K562 (cell line): ENCODE data around the gene RNFT2. TPM values are rescaled to one million over a fixed set of nuclear protein-coding genes. Genes with fewer than 3 reads are reported as not detected.

Source experiments
- ATAC-seq: fragments of 200-7000 bp; cut with Tn5 transposase; 3 replicates; pipeline ENCODE4 v1.9.1; 2020; ENCODE audit warnings: moderate library complexity
- BruUV-seq: library from RNA; stranded (reverse); fragments of 400-500 nt; replicated peaks from 2 replicates; lab custom pipeline; 2021; lab: Mats Ljungman, UMichigan
- CTCF ChIA-PET: fragments of 300-600 bp; formaldehyde crosslinking; extraction: SDS; loops from one replicate; lab custom pipeline; 2021; ENCODE audit warnings: low intra/inter-chr PET ratio; lab: Yijun Ruan, JAX
- POLR2A ChIA-PET: fragments of 300-600, 350-650 bp; sonication (Branson Sonifier 250); formaldehyde crosslinking; extraction: SDS; loops from one replicate; lab custom pipeline; 2021; ENCODE audit warnings: antibody characterized with exemption, inconsistent platforms; lab: Yijun Ruan, JAX
- DNase-seq, 4 experiments: peaks; one replicate each; pipeline versions ENCODE4 v3.0.0 to v3.0.0-alpha.2; 2011 to 2018; ENCODE audit warnings: low spot score in 3 of 4, mixed read lengths in 3 of 4; ENCODE audit errors: extremely low read depth in 1 of 4
- FAIRE-seq: peaks from 2 replicates; lab custom pipeline; 2011; peaks lifted over from hg19 to GRCh38; lab: Jason Lieb, UNC
- H2AFZ ChIP-seq: 2 replicates; pipeline ENCODE4 v1.6.0; 2011; ENCODE audit warnings: low read depth, low read length, control low read depth, inconsistent platforms
- H3K27ac ChIP-seq: fragments of 200-600 bp; 3 replicates; pipeline ENCODE4 v1.8.0; 2011; ENCODE audit warnings: low read depth, mild to moderate bottlenecking, control low read depth, inconsistent platforms, low read length, moderate library complexity, mixed read lengths; ENCODE audit errors: extremely low read depth
- H3K27me3 ChIP-seq, 2 experiments: fragments of 300-600 bp in 1 of 2; 2 replicates in 1 of 2; 3 replicates in 1 of 2; pipeline versions ENCODE4 v1.6.0 to v1.8.0; 2011; ENCODE audit warnings: inconsistent platforms in 2 of 2, low read length in 2 of 2, mild to moderate bottlenecking in 1 of 2, mixed read lengths in 1 of 2, moderate library complexity in 1 of 2; ENCODE audit not compliant: control insufficient read depth in 2 of 2, insufficient read depth in 2 of 2
- H3K36me3 ChIP-seq: fragments of 300-600 bp; 3 replicates; pipeline ENCODE4 v1.8.0; 2011; ENCODE audit warnings: mild to moderate bottlenecking, low read length, inconsistent platforms; ENCODE audit not compliant: control insufficient read depth, insufficient read depth
- H3K4me1 ChIP-seq, 2 experiments: fragments of 200-600 bp in 1 of 2; replicated peaks in 1 of 2; 2 replicates in 1 of 2; 3 replicates in 1 of 2; pipeline versions ENCODE4 v1.5.1 to v1.8.0; 2011; ENCODE audit warnings: inconsistent platforms in 2 of 2, low read length in 2 of 2, mild to moderate bottlenecking in 1 of 2, mixed read lengths in 1 of 2, moderate library complexity in 1 of 2; ENCODE audit not compliant: control insufficient read depth in 2 of 2, insufficient read depth in 2 of 2
- H3K4me2 ChIP-seq: 2 replicates; pipeline ENCODE4 v1.6.1; 2011; ENCODE audit warnings: low read length, control low read depth, inconsistent platforms, mixed read lengths; ENCODE audit not compliant: insufficient read depth
- H3K4me3 ChIP-seq: fragments of 200-600 bp; sonication (generic), shearing (Covaris generic); 2 replicates; pipeline ENCODE4 v1.5.1; 2016; ENCODE audit warnings: control low read depth, inconsistent platforms
- H3K79me2 ChIP-seq: fragments of 200-600 bp; 3 replicates; pipeline ENCODE4 v1.8.0; 2011; ENCODE audit warnings: low read length, inconsistent platforms; ENCODE audit not compliant: control insufficient read depth, insufficient read depth
- H3K9ac ChIP-seq, 2 experiments: 2 replicates each; pipeline versions ENCODE4 v1.6.0 to v1.6.1; 2011; ENCODE audit warnings: low read depth in 2 of 2, low read length in 2 of 2, control low read depth in 1 of 2, inconsistent platforms in 1 of 2, mild to moderate bottlenecking in 1 of 2, mixed read lengths in 1 of 2; ENCODE audit not compliant: insufficient read depth in 1 of 2
- H3K9me1 ChIP-seq: one replicate; pipeline ENCODE4 v1.6.0; 2011; ENCODE audit warnings: inconsistent platforms, mild to moderate bottlenecking, low read length, moderate library complexity; ENCODE audit not compliant: control insufficient read depth, insufficient read depth
- H3K9me3 ChIP-seq: replicated peaks from 2 replicates; pipeline ENCODE4 v1.5.1; 2011; ENCODE audit warnings: low read depth, low read length, inconsistent platforms; ENCODE audit not compliant: control insufficient read depth, insufficient read depth
- H4K20me1 ChIP-seq: replicated peaks from 2 replicates; pipeline ENCODE4 v1.6.1; 2011; ENCODE audit warnings: low read length, inconsistent platforms, mixed read lengths; ENCODE audit not compliant: control insufficient read depth, insufficient read depth
- CEBPG ChIP-seq, 3 experiments: fragments of 200-800 bp in 1 of 3; sonication (Bioruptor generic) in 1 of 3; sonication (generic) in 1 of 3; formaldehyde crosslinking in 1 of 3; IDR thresholded peaks in 2 of 3; conservative IDR thresholded peaks in 1 of 3; 2 replicates each; pipeline versions ENCODE4 v1.6.1 to v1.8.0; 2016 to 2022; ENCODE audit warnings: missing compliant biosample characterization in 2 of 3, missing genetic modification characterization in 2 of 3, mild to moderate bottlenecking in 1 of 3, missing genetic modification reagents in 1 of 3
- HBP1 ChIP-seq: fragments of 450-650 bp; formaldehyde crosslinking; IDR thresholded peaks from 2 replicates; pipeline ENCODE4 v1.4.0; 2022; ENCODE audit warnings: missing genetic modification characterization
- HDAC8 ChIP-seq: fragments of 450-650 bp; IDR thresholded peaks from 2 replicates; pipeline ENCODE4 v1.6.1; 2016; ENCODE audit warnings: mild to moderate bottlenecking, missing genetic modification characterization, moderate library complexity, missing compliant biosample characterization
- NBN ChIP-seq: fragments of 450-650 bp; IDR thresholded peaks from 2 replicates; pipeline ENCODE4 v1.6.1; 2016; ENCODE audit warnings: low read depth, mild to moderate bottlenecking
- POLR2B ChIP-seq: fragments of 450-650 bp; IDR thresholded peaks from 2 replicates; pipeline ENCODE4 v1.6.1; 2018; ENCODE audit warnings: low read depth; ENCODE audit not compliant: partially characterized antibody
- VEZF1 ChIP-seq: fragments of 200-800 bp; sonication (Bioruptor generic); IDR thresholded peaks from 2 replicates; pipeline ENCODE4 v1.6.1; 2017; ENCODE audit warnings: missing genetic modification characterization, missing compliant biosample characterization
- ZBTB7A ChIP-seq: IDR thresholded peaks from 2 replicates; pipeline ENCODE4 v1.6.1; 2011; ENCODE audit warnings: low read depth, mild to moderate bottlenecking, low read length, moderate library complexity, borderline replicate concordance; ENCODE audit not compliant: control insufficient read depth
- ZFPM2 ChIP-seq: fragments of 250-450 bp; sonication (Bioruptor Pico); IDR thresholded peaks from 2 replicates; pipeline ENCODE4 v1.5.1; 2022; ENCODE audit warnings: mild to moderate bottlenecking
- ZNF445 ChIP-seq: fragments of 250-450 bp; sonication (Bioruptor Pico); IDR thresholded peaks from 2 replicates; pipeline ENCODE4 v1.4.0; 2020; ENCODE audit warnings: low read depth, mild to moderate bottlenecking, moderate library complexity
- ZNF507 ChIP-seq: conservative IDR thresholded peaks from 2 replicates; pipeline ENCODE4 v1.6.1; 2017; ENCODE audit warnings: missing genetic modification characterization, missing compliant biosample characterization
- ZNF644 ChIP-seq: fragments of 200-800 bp; sonication (Bioruptor generic); IDR thresholded peaks from 2 replicates; pipeline ENCODE4 v1.6.1; 2016; ENCODE audit warnings: low read depth, missing genetic modification characterization, missing compliant biosample characterization
- WGBS: fragments of 100-300 bp; shearing (Covaris generic); methylation state at CpG from one replicate; pipeline ENCODE4 v1.1.6; 2016; ENCODE audit warnings: low coverage, mixed read lengths; ENCODE audit not compliant: insufficient coverage; ENCODE audit errors: missing lambda C conversion rate; 5-methylcytosine and 5-hydroxymethylcytosine counted together
- in situ Hi-C: fragments of 300-500 bp; cut with MboI; formaldehyde crosslinking; loops from 4 replicates; pipeline ENCODE4 v1.15.0; 2018; ENCODE audit warnings: inconsistent platforms, mixed read lengths
- intact Hi-C: fragments of 100-400 bp; cut with micrococcal nuclease; formaldehyde crosslinking; loops from 2 replicates; pipeline ENCODE4 v1.14.2; 2022
- polyA plus RNA-seq, 8 experiments: library from polyadenylated mRNA; depleted of rRNA in 4 of 8; stranded (reverse) in 5 of 8; unstranded in 3 of 8; fragments of >200 nt; fragmentation: Nextera tagmentation in 2 of 8; fragmentation: Illumina TruSeq in 1 of 8; extraction: Ambion mirVana in 2 of 8; extraction: Trizol in 1 of 8; gene quantifications; 2 replicates each; pipeline versions ENCODE4 v1.2.1 to v1.2.3, GENCODE V29; 2011 to 2014; ENCODE audit warnings: inconsistent platforms in 1 of 8, missing spikeins in 1 of 8
- total RNA-seq, 7 experiments: library from RNA; depleted of rRNA in 6 of 7; stranded (reverse); fragments of >200 nt in 6 of 7; fragmentation: Illumina TruSeq in 2 of 7; extraction: Trizol in 2 of 7; gene quantifications; 2 replicates each; pipeline versions ENCODE4 v1.2.1 to v1.2.3, GENCODE V29; 2011 to 2021; ENCODE audit warnings: low replicate concordance in 1 of 7
- TF ChIP-seq, protein P1 (sequence below): IDR thresholded peaks from 2 replicates; pipeline ENCODE4 v1.6.1; 2011; ENCODE audit warnings: borderline replicate concordance, low read depth, mild to moderate bottlenecking, moderate library complexity, low read length; ENCODE audit not compliant: insufficient read depth, poor library complexity, severe bottlenecking

Gene RNFT2
- total and polyA plus RNA-seq, 9 of the 15 experiments (the other 6 are each of a cell fraction or from before 2014, with no cell fraction given), result 3.6 to 26.3 (median 9.5) TPM

- TF ChIP-seq HDAC8 (tag) (no peak), ZFPM2 (no peak)
- TF ChIP-seq, protein P1, sequence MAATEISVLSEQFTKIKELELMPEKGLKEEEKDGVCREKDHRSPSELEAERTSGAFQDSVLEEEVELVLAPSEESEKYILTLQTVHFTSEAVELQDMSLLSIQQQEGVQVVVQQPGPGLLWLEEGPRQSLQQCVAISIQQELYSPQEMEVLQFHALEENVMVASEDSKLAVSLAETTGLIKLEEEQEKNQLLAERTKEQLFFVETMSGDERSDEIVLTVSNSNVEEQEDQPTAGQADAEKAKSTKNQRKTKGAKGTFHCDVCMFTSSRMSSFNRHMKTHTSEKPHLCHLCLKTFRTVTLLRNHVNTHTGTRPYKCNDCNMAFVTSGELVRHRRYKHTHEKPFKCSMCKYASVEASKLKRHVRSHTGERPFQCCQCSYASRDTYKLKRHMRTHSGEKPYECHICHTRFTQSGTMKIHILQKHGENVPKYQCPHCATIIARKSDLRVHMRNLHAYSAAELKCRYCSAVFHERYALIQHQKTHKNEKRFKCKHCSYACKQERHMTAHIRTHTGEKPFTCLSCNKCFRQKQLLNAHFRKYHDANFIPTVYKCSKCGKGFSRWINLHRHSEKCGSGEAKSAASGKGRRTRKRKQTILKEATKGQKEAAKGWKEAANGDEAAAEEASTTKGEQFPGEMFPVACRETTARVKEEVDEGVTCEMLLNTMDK, result no peak
Observed at GRCh38 chr12:116689521-116689920, 48.6 kb upstream of the RNFT2 start (continued).

DNA sequence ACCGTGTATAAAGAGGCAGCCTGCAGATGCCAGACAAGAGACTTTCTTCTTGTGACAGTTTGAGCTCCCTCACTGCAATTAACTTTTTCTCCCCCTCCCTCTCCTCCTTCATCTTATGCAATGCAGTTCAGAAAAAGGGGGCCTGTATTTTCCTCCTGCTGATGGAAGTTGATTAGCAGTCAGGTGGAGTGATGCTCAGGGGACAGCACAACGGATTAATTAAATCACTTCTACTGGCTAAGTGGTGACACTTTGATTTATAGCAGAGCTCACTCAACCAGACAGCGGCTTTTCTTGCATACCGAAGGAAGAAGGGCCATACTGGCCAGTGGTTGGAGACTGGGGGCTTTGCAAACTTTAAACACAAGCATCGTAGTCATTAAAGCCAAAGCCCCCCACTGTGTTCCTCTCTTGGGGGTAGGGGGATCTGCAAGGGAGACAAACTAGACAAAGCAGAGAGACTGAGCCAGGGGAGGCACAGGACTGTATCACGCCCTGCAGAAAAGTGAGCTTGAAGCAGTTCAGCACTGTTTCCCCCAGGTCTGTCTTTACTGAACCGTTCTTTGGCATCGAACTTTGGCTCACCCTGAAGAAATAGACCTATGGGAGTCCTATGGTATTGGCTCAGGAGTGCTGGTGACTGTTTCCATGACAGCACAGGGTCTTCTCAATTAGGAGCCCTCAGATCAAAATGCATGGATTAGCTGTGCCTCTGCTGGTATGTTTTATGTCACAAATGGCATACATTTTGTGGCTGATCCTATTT is 48.0 kb upstream of the RNFT2 start:
- ChIA-PET POLR2A (interaction anchor here (0.6 to 0.9 kb wide), 2 partner anchors 13 to 59 kb away, joined by 3 read pairs; no protein-coding TSS in a partner anchor), CTCF (no interaction called here)
- H3K36me3 ChIP-seq, result no peaks in the 10 kb centered on the region
- peaks cover 36 to 39% of the 10 kb centered on the region in 2 experiments for H3K27me3 ChIP-seq
- intact Hi-C loops (loop anchor here (5.0 kb wide), 1 partner anchor 73 kb away; no protein-coding TSS in a partner anchor), in situ Hi-C loops (loop anchor here (25.0 kb wide), 1 partner anchor 703 kb away; no protein-coding TSS in a partner anchor)
- no peak for DNase-seq
- H3K4me3 ChIP-seq, result no peak overlapping the region
- WGBS, result 3% methylated on average over 8 of the region's 8 CpGs
- H3K9ac ChIP-seq, result no peak overlapping the region
- no peak overlapping the region for H3K4me2 ChIP-seq
- no peak for ATAC-seq
- peaks cover 4% of the 10 kb centered on the region; the same call in 1 of the 2 replicates for H4K20me1 ChIP-seq
- no peaks in the 10 kb centered on the region for H3K79me2 ChIP-seq
- H3K27ac ChIP-seq, result no peak overlapping the region
- no peaks in the 10 kb centered on the region for H3K9me1 ChIP-seq
- no peak overlapping the region for H2AFZ ChIP-seq
- no TSS peak for BruUV-seq
- peaks cover 0 to 7% of the 10 kb centered on the region in 2 experiments; a peak in 1 of 5 replicates for H3K4me1 ChIP-seq
- no peaks in the 10 kb centered on the region for H3K9me3 ChIP-seq
- no peak for FAIRE-seq
- TF ChIP-seq NBN, result no peak
- TF ChIP-seq HBP1 (CRISPR knock-in tag), result no peak
- TF ChIP-seq ZBTB7A, result no peak
- no peak for TF ChIP-seq POLR2B
- peak; percentile 27; the same call in 1 of the 2 replicates for TF ChIP-seq VEZF1 (CRISPR knock-in tag)
- TF ChIP-seq CEBPG (CRISPR knock-in tag; IDR thresholded peaks at IDR 0.05), result no peak
- no peak for TF ChIP-seq CEBPG (tag; conservative IDR thresholded peaks at IDR 0.05 in 1 of 2, IDR thresholded peaks at IDR 0.05 in 1 of 2)
- no peak for TF ChIP-seq ZNF445 (CRISPR knock-in tag)
- no peak for TF ChIP-seq ZNF644 (tag)
- no peak for TF ChIP-seq ZNF507 (tag)
